NCI-H69 (cell line): ENCODE results near the gene SLC23A3.

Experiments
- DNase-seq: peaks from one replicate; lab custom pipeline; 2025; lab: John Stamatoyannopoulos, UW

Gene SLC23A3

DNA sequence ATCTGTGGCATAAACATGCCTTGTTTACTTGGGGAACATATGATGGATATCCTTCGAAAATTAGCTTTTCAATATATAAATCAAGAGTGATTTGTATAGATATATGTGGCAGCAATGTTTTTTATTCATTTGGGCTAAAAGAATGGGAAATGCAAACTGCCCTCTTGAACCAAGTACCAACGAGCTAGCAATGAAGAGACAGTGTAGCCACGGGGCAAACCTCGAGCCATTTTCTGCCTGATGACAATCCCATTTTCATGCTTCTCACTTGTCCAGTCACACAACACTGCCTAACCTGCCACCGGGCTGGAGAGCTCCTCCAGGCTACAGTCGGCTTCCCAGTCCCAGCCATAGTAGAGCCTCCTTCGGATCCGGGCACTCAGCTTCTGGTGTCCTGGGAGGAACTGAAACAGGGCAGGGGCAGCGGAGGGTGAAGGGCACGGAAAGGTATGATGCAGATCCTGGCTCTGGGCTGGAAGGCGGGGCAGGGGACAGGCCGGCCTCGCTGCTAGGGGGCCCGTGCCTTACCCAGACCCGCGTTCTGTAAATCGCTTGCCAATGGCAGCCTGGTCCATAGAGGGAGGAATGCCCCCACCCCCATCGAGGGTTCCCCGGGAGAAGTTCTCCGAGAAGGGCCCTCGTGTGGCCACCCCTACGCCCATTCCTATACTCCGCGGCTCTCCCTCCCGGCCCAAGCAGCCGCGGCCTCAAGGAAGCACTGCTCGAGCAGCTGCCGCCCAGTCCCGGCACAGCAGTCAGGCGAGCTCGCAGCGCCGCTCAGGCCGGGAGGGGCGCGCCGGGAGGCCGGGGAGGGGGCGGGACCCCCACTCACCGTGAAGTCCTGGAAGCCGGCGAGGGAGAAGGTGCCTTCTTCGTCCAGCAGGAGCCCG lies 6.3 kb upstream of the SLC23A3 start:
- peak; percentile 74 for DNase-seq

GRCh38 chr2:219175486-219175885 lies 5.7 kb upstream of the SLC23A3 start:
- DNase-seq, result no peak

DNA sequence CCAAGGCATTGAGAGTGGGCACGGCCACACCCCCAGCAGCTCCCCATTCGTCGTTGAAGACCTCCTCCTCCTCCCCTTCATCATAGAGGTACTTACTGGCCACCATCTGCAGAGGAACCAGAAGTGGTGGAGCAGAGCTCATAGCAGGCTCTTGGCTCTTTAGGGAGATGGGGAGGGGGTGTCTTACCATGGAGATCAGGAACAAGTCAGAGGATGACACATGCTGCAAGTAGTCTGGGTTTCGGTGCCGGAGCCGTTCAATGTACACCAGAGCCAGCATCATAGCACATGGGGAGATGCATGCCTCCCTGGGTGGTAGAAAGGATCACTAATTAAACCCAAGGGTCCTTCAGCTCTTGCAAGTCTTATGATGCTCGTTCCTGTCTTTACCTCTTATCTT lies 5.0 kb upstream of the SLC23A3 start:
- DNase-seq, result no peak

DNA sequence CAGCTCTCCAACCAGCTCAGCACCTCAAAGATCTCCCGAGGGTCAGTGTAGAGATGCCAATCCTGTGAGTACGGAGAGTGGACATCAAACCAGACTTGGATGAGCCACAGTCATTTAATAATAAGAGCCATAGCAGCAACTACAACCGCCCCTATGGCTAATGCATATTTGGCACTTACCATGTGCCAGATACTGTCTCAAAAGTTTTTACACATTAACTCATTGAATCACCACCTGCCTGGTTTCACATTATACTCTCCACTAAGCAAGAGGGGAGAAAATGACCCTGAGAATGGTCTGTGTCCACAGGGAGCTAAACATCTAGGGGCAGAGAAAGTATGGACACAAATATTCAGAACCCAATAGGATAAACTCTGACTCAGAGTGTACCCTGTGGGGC lies 4.3 kb upstream of the SLC23A3 start:
- DNase-seq, result no peak

DNA sequence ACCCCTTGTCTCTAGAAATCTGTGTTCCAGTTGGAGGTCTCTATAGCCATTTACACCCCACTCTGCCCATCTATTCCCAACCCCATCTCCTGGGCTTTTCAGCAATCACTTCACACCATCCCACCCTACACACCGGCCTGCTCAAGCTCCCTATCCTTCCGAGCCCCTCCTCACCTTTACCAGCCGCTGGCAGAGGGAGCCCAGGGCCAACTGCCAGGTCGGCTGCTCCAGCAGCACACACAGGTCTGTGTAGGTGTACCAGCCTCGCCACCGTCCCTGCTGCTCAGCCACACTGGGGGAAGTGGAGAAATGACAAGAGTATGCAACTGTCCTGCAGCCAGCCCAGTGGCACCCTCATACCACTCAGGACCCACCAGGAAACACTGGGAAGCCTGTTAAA lies 3.3 kb upstream of the SLC23A3 start:
- no peak for DNase-seq

- no peak for DNase-seq
Measured at GRCh38 chr2:219172231-219173154, 2.7 kb upstream of the SLC23A3 start.

GRCh38 chr2:219171231-219171651 lies 1.4 kb upstream of the SLC23A3 start:
- DNase-seq, result peak; percentile 35

GRCh38 chr2:219168932-219169331 lies 897 bp downstream of the SLC23A3 start:
- DNase-seq, result no peak

- DNase-seq, result no peak
Measured at GRCh38 chr2:219168526-219168925, 1.3 kb downstream of the SLC23A3 start.

- no peak for DNase-seq
Measured at GRCh38 chr2:219167997-219168396, 1.8 kb downstream of the SLC23A3 start.

DNA sequence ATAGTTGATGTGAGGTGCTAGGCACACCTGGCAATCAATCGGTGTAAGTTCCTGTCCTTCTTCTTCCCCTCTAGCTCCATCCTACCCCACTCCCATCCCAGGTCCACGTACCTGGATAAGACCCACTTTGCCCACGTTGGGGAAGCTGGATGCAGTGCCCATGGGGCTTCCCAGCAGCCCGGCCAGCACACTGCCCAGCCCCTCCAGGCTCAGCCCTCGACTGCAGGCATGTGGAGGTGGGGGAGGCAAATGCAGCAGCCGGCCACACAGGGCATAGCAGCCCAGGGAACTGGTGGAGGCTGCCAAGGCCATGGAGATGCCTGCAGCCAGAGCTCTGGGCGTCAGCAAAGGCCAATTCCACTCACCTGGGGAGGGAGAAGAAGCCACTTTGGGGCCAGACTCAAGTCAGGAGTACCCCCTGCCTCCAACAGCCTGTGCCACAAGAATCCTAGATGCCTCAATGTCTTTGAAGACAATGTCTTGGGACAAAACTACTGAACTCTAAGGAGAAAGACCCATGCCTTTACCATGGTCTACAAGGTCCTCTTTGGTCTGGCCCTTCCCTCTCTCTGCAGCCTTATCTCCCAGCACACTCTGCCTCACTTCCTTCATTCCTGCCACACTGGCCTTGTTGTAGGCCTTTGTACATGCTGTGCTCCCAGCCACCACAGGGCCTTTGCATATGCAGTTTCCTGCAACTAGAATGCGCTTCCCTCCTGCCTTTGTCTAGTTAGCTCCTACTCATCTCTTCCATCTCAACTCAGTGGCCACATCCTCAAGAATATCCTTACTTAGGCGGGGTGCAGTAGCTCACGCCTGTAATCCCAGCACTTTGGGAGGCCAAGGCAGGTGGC lies 4.5 kb downstream of the SLC23A3 start:
- no peak for DNase-seq

DNA sequence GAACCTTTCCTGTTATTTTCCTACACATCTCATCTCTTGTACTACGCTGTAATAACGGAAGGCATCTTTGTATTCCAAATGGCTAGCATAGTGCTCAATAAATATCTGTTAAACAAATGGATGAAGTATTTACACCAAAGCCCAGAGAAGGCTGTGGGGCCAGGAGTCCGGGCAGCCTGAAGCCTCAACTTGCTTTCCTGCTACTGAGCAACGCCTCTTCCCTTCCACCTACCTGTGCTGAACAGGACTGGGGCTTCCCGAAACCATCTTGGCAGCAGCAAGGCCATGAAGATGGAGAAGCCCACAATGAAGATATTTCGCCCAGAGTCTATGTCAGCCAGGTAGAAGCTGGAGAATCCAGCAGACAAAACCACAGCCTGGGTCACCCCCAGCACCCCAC lies 6.7 kb downstream of the SLC23A3 start:
- no peak for DNase-seq

GRCh38 chr2:219161097-219161496 lies 8.7 kb downstream of the SLC23A3 start:
- no peak for DNase-seq

DNA sequence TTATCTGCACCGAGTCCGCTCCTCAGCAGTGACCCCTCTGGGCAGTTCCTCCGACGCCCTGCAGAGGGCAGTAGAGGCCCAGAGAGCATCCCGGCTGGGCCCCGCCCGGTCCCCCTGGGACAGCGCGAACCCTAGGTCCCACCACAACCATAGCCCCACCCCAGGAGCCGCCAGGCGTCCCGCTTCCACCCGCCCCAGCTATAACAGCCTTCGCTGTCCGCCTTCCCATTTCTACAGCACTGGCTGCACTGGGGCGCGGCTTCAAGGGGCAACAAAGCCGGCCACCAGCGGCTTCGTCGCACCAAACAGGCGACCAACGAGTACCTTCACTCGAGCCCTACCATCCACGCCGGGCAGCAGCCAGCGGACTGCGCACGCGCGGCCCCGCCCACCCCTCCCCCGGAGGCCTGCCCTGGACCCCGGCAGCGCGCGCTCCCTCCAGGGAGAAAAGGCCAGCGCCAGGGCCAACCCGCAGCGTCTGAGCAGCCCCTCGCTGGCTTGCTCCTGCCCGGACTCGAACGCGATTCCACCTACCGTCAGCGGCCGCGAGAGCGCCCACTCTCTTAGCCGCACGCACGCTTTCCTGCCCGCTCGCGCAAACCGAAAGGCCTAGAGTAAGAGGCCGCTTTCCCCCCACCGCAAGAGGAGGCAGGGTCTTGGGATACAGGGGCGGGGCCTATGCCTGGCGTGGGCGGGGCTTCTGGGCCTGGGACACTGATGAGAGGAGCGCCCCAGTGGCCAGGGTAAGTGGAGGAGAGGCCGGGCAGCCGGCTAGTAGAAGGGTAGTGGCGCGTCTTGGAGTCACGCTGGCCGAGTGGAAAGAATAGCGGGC lies 9.4 kb downstream of the SLC23A3 start, which contains the start of gene NHEJ1:
Gene NHEJ1, minus strand, starts transcription at position 630 of the 832 bp plus-strand sequence. CDS start 2,453 bp downstream, outside the sequence.
- peak; percentile 86 for DNase-seq

DNA sequence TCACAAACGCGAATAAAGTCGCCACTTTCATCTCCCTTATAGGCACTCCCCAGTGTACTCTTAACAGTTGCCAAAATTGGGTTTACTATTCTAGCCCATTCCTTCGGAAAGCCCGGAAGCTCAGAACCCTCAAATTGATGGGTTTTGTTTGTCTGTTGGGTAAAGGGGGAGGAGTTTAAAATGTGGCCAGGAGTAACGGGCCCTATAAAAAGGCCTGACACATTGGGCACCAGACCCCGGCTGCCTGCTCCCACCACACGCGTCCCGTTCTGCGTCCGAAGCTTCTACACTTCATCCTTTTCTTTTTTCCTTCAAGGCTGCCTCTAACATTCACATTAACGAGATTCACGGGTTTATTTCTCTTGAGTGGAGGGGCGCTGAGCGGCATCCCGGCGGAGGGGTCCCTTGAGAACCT lies 10.1 kb downstream of the SLC23A3 start:
- DNase-seq, result peak; percentile 28

DNA sequence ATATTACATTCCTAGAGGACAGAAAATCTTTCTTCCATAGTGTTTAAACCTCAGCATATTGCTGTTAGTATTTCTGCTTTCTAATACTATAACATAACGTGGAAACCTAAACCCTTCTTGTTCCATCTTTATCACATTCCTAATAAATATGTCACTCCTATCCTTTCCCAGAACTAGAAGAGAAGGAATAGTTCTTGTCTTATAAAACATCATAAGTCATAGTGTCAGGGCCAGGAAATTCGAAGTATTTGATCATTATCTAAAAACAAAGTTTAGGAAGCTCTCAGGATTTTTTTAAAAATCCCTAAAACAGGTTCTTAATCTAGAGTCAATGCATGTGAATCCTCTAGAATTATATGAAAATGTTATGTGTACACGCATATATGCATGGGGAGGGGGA lies 11.2 kb downstream of the SLC23A3 start:
- no peak for DNase-seq

DNA sequence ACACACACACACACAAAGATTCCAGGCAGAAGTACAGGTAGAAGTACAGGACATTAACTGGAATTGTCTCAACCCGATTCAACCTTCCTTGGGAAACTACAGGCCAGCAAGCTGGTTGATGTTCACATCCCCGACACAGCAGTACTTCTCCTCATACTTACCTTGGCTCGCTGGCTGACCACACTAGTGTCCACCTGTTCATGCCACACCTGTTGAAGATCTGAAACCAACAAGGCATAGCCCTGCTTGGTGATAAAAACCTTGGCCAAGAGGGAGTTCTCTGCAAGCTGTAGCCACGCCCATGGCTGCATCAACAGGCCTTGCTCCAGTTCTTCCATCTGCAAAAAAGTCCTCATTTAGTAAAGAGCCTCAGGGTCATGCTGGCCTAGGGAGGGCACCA lies 11.8 kb downstream of the SLC23A3 start:
- no peak for DNase-seq

- no peak for DNase-seq
Measured at GRCh38 chr2:219157396-219157795, 12.4 kb downstream of the SLC23A3 start.

- DNase-seq, result peak; percentile 81
Measured at GRCh38 chr2:219155054-219155644, 14.7 kb downstream of the SLC23A3 start.

- DNase-seq, result peak; percentile 58
Measured at GRCh38 chr2:219149667-219150066, 20.2 kb downstream of the SLC23A3 start.
